ENCODE data around the gene D2HGDH.

Gene D2HGDH

DNA sequence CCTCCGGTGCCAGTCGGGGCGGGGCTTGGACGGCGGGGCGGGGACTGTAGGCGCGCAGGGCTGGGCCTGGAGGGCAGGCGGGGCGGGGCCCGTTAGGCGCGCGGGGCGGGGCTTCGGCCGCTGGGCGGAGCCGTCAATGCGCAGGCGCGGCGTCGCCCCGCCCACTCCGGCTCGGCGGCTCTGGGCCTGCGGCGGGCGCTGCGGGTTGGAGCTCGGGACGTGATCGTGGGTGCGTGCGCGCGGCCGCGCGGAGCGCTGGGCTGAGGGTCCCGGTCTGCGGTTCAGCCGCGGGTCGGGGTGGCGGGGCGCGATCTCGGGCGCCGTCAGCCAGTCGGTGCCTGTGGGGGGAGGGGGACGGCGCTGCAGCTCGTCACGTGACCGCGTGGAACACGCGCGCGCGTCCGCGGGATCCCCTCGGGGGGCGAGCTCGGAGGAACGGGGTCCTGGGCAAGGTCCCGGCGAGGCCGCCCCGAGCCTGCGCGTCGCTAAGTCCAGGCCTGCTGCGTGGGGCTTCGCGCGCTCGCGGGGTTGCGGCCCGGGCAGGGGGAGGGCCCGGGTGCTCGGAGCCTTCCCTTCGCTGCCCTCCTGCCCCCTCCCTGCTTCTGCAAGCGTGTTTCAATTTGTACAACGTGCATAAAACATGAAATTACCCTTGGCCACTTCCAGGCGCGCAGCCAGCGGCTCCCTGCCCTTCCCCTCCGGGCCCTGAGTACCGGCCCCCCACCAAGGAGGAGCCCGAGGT is at the start of gene D2HGDH:
D2HGDH (plus strand) TSS at position 164 of the 742 bp plus-strand sequence. CDS start 595 bp downstream, outside the sequence.
- DNase-seq (ENCODE audit: low spot score) = peak; percentile 87

DNA sequence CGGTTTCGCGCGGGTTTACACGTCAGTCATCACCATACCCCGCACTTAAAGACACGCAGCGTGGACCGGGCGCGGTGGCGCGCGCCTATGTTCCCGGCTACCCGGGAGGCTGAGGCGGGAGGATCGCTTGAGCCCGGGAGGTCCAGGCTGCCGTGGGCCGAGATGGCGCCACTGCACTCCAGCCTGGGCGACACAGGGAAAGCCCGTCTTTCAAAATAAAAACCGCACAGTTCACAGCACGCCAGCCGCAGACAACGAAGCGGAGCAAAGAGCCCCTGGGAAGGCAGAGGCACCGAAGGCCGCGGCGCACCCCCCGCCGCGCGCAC is 48.1 kb upstream of the D2HGDH start:
- no peak for DNase-seq (ENCODE audit: low spot score)

DNA sequence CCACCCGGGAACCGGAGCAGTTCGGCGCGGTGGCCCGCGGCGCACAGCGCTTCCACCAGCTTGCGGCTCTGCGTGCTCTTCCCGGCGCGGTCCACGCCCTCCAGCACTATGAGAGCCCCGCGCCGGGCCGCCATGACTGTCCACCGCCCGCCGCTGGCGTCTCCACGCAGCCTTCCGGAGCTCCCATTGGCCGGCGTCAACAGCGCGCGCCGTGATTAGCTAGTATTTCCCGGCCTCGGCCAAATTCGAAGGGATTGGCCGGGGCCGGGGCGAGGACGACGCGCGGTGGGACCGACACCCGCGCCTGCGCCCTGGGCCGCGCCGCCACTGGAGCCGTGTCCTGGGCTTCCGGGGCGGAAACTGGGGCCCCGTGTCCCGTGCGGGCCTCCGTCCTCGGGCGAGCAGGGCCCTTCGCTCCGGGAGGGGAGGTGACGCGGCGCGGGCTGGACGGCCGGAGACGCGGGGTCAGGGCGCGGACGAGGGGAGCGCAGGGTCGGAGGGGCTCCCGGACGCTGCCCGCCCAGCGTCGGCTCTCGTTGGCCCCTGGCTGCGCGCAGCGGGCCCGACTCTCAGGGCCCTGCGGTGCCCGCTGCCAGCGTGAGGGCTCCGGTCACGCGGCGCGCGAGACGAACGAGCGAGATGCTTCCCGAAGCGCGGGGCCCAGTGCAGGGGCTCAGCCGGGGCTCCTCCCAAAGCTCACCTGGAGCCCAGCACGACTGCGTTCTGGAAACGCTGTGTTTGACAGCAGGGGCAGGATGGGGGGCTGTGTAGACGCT is 47.6 kb upstream of the D2HGDH start, which contains the start of gene DTYMK:
DTYMK (minus strand) TSS at position 166 of the 776 bp plus-strand sequence; CDS start at position 134, 32 bp downstream.
- peak; percentile 97 for DNase-seq (ENCODE audit: low spot score)

DNA sequence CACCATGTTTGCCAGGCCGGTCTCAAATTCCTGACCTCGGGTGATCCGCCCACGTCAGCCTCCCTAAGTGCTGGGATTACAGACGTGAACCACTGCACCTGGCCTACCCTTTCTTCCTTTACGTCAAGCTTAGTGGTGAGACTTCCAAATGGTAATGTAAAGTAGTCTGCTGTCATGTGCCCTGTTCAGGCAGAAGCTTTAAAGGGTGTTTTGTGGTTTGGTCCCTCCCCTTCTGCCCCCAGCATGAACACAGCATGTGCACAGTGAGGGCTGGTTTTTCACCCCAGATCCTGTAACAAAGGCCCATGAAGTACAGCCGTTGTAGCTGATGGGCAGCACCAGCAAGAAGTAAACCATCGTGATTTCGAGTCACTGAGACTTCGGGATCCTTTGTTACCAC is 45.1 kb upstream of the D2HGDH start:
- DNase-seq (ENCODE audit: low spot score) = no peak

DNA sequence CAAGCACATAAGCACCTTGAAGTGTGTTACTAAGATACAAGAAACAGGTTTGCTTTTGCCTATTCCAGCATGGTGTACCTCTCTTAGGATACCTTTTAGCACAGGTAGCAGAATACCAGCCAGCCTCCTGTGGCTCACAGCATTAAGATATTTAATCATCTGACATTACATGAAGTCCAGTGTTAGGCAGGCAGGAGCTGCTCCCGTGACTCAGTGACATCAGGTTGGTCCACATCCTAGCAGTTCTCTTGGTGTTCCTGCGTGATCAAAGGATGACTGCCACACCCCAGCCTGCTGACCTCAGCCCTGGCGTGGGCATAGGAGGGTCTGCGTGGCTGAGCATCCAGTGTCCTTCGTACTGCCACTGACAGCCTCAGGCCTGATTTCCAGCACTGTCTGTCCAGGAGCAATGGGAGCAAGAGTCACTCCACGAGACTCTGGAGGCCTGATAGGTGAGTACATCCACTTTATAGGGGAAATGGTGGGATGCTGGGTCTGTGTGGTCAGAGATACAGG is 44.2 kb upstream of the D2HGDH start:
- DNase-seq (ENCODE audit: low spot score) = no peak

DNA sequence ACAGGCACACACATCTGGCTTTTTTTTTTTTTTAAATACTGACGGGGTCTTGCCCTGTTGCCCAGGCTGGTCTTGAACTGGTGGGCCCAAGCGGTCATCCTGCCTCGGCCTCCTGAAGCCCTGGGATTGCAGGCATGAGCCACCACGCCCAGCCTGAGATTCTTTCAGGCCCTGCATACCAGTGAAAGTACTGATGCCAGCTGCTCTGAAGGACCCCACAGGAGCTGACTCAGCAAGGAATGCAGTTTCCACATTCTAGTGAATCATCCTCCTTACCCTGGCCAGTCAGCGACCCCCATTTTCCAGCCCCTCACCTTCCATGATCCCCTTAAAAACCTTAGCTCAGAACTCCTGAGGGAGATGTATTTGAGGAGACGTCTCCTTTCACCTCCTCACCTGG is 42.0 kb upstream of the D2HGDH start:
- peak; percentile 76 for DNase-seq (ENCODE audit: low spot score)

DNA sequence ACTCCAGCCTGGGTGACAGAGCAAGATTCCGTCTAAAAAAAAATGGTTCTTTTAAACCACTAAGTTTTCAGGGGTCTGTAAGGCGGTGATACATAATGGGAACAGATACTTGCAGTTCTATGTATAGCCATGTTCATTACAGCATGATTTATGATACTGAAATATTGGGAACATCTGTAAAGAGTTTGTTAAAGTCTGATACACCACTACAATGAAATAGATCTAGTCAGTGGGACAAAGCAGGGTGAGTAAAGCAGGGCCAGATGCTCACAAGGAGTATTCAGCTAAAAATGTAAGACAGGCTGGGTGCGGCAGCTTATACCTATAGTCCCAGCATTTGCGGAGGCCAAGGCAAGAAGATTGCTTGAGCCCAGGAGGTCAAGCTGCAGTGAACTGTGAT is 38.8 kb upstream of the D2HGDH start:
- no peak for DNase-seq (ENCODE audit: low spot score)

DNA sequence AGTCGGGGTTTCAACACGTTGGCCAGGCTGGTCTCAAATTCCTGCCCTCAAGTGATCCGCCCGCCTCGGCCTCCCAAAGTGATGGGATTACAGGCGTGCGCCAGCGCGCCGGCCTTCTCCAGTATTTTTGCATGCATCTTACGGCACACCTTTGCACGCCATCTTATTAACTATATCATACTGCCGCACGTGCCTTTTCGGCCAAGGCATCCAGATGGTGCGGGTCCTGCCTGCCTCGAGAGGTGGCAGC is 33.4 kb upstream of the D2HGDH start:
- no peak for DNase-seq (ENCODE audit: low spot score)

DNA sequence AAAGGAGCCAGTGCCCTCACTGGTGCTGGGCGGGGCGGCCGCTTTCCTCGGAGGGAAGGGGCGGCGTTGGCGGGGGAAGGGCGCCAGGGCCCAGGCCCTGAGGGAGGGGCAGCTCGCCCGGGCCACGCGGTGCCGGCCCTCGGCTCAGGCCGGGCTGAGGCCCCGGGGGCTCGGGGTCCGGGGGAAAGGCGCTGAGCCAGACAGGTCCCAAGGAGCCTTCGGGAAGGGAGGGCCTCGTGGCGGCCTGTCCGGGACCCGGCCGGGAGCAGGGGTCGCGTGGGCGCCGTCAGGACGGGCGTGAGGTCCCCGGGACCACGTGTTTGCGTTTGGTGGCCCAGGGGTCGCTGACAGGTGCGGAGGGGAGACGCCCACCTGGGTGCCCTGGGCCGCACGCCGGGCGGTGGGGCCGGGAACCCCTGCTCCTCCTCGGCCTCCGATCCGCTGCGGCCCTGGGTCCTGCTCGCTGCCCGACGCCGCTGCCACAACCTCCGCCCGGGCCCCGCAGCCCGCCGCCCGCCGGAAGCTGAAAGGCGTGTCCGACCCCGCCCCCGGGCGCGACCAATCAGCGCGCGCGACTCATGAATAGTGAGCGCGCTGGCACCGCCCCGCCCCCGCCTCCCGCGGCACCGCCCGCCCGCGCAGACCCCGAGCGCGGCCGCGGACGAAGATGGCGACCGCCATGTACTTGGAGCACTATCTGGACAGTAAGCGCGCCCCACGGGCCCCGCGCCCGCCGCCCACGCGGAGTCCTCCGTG is 32.9 kb upstream of the D2HGDH start, which contains the start of gene ING5:
ING5 (plus strand) TSS at position 641 of the 756 bp plus-strand sequence; CDS start at position 668, 27 bp downstream.
- peak; percentile 93 for DNase-seq (ENCODE audit: low spot score)

DNA sequence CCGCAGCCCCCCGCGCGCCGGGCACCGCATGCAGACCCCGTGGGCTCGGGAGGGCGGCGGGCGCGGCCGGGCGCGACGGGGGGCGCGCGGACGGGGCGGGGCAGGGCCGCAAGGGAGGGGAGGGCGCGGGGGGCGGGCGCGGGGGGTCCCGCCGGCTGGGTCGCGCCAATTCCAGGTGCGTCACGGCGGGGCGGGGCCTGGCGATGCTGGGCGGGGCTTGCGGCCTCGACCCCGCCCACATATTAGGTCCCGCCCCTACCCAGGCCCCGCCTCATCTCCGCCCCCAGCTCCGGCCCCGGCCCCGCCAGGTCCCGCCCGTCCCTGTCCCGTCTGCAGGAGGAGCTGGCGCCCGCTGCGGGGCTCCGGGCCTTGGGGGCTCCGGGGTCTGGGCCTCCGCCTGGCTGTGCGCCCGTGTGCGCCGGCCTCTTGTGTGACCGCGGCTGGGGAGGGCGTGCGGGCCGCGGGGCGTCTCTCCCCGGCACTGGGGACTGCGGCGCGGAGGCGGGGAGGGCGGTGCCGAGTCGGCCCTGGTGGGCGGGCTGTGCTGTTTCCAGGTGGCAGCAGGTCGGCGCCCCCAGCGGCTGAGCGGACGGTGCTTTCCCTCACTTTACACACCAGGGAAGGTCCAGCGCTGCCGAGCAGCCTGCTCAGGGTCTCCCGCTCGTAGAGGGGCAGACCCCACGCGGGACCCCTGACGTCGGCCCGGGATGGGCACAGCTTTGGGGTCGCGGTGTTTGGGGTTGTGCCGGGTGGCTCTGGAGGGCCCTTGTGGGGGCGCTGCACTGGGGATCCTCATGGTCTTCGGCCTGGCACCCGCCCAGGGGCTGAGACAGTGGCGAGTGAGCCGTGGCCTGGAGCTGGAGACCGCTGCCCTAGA is 32.0 kb upstream of the D2HGDH start:
- peak; percentile 91 for DNase-seq (ENCODE audit: low spot score)

DNA sequence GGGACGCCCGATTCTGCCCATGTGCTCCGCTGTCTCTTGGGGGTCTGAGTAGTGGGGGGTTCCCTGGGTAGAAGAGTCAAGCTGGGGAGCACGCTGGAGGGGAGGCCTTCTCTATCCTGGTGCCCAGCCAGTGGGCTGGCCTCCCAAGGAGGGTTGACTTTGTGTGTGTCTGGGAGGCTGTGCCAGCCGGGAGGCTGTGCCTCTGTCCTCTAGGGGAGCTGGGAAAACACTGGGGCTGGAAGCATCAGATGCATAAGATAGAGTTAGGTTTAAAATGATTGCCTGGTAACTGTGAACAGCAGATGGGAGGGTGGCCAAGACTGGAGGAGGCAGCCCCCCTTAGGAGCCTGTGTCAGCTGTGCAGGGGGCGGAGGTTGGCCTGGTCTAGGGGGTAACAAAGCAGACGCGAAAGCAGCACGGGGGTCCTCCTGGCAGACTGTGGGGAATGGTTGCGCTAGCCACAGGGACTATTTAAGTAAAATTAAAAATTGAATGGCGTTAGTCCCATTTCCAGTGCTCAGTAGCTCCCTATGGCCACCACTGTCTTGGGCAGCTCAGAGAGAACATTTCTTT is 31.3 kb upstream of the D2HGDH start:
- DNase-seq (ENCODE audit: low spot score) = no peak

DNA sequence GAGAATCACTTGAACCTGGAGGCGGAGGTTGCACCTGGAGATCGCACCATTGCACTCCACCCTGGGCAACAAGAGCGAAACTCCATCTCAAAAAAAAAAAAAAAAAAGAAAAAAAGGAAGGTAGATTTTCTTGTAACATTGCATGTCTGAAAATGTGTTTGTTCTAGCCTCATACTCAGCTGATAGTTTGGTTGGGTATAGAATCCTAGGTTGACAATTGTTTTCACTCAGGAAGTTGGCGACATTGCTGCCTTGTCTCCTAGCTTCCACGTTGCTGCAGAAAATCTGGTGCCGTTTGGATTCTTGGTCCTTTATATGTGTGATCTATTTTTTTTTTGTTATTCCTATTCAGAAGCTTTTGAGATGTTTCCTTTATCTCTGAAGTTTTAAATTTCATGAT is 27.9 kb upstream of the D2HGDH start:
- no peak for DNase-seq (ENCODE audit: low spot score)

DNA sequence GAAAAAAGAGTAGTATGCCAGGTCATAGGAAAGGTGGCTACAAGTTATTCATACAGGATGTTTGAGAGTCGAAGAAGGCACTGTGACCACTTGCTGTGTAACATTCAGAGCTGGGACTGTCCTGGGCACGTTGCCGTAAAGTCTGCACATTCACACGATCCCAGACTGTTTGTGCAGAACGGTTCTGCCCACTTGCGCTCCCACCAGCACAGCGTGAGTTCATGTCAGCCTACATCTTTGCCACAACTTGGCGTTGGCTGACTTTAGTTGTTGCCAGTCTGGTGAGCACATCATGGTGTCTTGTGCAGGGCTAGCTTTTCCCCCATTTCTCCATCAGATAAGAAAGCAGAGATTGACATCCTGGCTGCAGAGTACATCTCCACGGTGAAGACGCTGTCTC is 25.6 kb upstream of the D2HGDH start:
- DNase-seq (ENCODE audit: low spot score) = no peak

DNA sequence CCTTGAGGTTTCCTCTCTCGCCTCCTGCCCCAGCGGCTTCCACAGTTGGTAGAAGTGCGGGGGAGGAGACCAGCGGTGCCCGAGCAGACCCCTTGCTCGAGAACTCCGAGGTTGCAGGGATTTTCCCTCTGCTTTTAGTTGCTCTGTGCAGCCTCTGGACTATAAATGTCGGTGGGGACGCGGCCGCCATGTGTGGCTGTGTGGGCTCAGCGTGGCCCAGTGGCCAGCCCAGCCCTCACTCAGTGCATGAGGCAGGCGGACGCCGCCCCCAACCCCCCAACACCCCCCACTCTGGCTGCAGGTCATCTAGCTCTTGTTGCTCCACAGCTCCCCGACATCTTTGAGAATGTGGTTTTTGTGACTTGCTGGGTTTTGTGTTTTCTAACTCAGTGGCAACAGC is 15.3 kb upstream of the D2HGDH start:
- DNase-seq (ENCODE audit: low spot score) = no peak

DNA sequence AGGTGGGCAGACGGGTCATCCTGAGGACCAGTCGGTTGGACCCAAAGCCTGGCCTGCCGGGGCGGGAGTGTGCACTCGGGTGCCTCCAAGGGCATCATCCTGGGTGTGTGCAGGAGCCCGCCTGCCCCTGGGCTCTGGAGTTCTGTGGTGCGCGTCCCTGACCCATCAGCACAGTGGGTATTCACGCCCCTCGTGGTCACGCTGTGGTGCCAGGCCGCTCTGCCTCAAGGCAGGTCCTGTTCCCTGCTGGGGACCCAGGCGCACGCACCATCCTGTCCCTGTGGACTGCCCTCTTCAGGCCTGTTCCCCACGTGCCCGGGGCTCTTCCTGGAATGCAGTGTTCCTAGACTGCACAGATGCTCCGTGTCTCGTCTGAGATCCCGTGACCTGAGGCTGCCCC is 14.3 kb upstream of the D2HGDH start:
- DNase-seq (ENCODE audit: low spot score) = no peak

DNA sequence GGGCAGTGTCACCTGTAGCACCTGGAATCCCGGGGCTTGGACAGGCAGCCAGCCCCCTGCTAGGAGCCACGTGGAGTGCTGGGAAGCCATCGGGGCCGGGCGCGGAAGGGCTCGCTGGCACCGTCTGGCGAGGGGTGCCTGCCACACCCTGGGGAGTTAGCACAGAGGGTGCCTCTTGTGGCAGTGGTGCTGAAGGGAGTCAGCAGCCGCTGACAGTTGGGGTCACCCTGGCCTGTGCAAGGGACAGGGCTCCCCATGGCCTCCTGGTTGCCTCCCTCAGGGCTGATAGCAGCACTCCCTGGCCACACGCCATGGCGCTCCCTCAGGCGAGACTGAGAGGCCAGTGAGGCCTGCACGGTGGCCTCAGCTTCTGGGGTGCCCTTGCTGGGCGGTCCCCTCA is 13.9 kb upstream of the D2HGDH start:
- DNase-seq (ENCODE audit: low spot score) = no peak

DNA sequence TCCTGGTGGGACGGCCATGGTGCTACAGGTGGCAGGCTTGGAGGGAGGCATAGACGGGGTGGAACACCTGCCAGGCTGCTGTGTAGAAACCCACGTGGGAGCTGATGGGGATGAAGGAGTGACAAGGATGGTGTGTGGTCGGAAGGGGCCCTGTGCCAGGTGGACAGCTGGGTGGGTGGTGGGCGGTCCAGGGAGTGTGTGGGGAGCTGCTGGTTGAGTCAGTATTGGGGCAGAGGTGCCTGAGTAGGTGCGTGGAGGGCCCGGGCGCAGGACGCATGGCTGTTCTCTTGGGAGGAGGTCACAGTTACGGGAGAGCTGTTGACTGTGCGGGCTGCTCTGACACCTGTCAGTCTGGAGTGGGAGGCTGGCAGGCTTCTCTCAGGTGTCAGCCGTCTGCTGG is 12.6 kb upstream of the D2HGDH start:
- DNase-seq (ENCODE audit: low spot score) = no peak

DNA sequence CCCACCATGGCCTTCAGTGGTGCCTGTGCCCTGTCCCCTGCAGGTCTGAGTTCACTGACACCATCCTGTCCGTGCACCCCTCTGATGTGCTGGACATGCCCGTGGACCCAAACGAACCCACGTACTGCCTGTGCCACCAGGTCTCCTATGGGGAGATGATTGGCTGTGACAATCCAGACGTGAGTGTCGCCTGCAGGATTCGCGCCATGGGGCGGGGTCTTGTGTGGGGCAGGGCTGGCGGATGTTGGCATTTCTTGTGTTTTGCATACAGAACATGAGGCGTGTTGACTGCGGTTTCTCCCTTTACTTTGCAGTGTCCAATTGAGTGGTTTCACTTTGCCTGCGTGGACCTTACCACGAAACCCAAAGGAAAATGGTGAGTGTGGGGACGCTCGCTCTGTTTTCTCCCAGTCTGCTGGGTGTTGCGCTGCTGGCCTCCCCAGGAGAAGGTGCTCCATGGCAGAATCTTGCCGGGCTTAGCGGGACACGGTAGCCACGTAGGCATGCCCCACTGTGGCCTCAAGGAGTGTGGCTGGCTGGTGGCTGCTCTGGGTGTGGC is 11.5 kb upstream of the D2HGDH start:
- DNase-seq (ENCODE audit: low spot score) = no peak

DNA sequence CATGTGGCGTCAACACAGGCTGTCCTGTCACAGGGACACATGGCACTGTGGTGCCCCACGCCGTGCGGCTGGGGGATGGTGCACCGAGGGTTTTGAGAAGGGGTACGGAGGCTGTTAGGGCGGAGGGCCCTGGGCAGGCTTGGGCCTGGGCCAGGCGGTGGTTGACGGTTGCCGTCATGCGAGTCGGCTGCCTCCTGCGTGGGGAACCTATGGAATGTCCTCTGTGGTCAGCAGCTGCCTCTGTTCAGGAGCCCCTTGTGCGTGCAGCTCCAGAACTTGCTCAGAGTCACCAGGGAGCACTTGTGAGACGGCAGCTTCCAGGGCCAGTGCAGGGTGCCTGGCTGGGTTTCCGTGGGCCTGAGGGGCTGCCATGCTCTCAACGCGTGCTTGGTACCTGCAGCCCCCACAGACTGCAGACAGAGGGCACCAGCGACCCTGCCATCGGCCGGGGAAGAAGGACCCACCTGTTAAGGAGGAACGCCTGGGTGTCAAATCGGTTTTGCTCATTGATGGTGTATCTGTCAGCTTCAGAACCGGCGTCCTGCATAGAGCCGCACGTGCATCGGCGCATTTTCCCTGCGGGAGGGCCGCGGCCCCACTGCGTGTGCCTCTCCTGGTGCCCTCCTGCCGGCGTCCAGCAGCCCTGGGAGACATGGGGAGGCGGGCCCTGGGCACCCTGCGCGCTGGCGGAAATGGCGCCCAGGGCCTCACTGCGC is 10.0 kb upstream of the D2HGDH start:
- DNase-seq (ENCODE audit: low spot score) = no peak
